Measurements from ENCODE around the gene CEACAM16.
"Not testable (repeated sequence)": the region's sequence is repeated elsewhere in the genome, so short reads cannot be mapped to it uniquely, and the experiment has no call there.

The CEACAM16 gene

DNA sequence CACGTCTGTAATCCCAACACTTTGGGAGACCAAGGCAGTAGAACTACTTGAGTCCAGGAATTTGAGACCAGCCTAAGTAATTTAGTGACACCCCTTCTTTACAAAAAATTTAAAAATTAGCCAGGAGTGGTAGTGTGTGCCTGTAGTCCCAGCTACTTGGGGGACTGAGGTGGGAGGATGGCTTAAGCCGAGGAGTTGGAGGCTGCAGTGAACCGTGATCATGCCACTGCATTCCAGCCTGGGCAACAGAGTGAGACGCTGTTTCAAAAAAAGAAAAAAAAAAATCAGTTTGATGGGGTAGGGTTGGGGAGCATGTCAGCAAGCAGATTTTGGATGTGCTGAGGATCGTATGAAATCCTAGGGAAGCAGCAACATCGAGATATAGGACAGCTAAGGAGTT, 23.4 kb upstream of the CEACAM16 start:
- DNase-seq (ENCODE audit: insufficient read length, low spot score) (no peak), FAIRE-seq (no peak)

- DNase-seq (ENCODE audit: insufficient read length, low spot score), result no peak
- no peak for FAIRE-seq
Observed at GRCh38 chr19:44677019-44677811, 21.7 kb upstream of the CEACAM16 start.

DNA sequence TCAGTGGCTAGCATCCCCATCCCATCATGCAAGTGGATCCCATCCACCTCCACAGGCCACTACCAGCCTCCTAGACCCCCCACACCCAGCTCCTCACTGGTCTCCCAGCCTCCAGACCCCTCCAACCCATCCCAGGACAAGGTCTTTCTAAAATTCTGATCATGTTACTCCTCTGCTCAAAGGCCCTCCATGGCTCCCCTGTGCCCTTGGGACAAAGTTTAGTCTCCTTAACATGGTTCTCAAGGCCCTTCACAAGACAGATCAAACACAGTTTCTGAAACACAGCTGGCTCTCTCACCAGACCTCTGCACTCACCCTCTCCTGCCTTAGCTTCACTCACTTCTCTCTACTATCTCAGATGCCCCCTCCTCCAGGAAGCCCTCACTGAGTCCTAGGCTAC, 18.4 kb upstream of the CEACAM16 start:
- DNase-seq (ENCODE audit: insufficient read length, low spot score) (no peak), FAIRE-seq (no peak)

DNA sequence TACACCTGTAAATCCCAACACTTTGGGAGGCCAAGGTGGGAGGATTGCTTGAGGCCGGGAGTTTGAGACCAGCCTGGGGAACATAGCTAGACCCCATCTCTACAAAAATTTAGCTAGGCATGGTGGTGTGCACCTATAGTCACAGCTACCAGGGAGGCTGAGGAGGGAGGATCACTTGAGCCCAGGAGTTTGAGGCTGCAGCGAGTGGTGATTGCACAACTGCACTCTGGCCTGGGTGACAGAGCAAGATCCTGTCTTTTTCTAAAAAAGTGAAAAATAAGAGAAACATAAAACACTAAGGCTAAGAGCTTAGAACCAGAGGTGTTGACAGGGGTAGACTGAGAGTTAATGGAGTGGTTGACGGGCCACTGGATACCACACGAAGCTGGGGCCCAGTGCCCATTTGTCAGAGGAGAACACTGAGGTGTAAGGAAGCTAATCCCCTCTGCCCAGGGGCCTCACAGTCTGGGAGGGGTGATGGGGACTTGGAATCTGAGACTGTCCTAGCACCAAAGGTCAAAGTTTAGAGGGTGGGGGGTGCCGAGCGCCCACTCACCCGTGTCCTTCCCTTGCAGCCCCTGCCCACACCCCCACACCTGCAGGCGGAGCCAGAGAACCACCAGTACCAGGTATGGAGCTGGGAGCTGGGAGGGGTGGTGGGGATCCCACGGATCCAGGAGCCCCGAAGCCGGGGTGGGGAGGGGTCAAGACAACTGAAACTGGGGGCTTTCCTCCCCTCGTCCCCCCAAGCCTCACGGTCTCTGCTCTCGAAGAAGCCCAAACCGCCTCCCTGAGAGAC, 16.8 kb upstream of the CEACAM16 start:
- DNase-seq (ENCODE audit: insufficient read length, low spot score), result no peak

DNA sequence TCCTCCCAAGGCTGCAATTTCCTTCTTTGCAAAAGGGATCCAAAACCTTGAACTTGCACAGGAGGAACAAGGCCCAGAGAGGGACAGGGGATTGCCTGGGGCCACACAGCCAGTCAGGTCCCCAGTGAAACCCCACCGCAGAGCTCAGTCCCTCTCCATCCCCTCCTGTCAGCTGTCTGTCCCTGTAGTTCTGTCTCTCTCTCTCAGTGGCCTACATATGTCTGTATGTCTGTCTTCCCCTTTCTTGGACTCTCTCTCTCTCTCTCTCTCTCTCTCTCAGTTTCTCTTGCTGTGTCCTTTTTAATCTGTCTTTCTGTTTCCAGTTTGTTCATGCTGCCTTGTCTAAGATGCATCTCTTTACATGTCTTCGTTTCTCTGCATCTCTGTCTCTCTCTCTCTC, 16.1 kb upstream of the CEACAM16 start:
- no peak for DNase-seq (ENCODE audit: insufficient read length, low spot score)
- FAIRE-seq, result no peak

More for the DNA sequence above, 16.8 kb upstream of the CEACAM16 start:
- no peak for FAIRE-seq

- no peak for FAIRE-seq
- DNase-seq (ENCODE audit: insufficient read length, low spot score), result no peak
Observed at GRCh38 chr19:44683434-44684210, 15.3 kb upstream of the CEACAM16 start.

- DNase-seq (ENCODE audit: insufficient read length, low spot score); FAIRE-seq: not testable (repeated sequence)
Observed at GRCh38 chr19:44684396-44684795, 14.6 kb upstream of the CEACAM16 start.

- DNase-seq (ENCODE audit: insufficient read length, low spot score) (no peak), FAIRE-seq (no peak)
Observed at GRCh38 chr19:44684892-44685863, 13.8 kb upstream of the CEACAM16 start.

GRCh38 chr19:44685877-44686276, 13.1 kb upstream of the CEACAM16 start:
- DNase-seq (ENCODE audit: insufficient read length, low spot score) (no peak), FAIRE-seq (no peak)

DNA sequence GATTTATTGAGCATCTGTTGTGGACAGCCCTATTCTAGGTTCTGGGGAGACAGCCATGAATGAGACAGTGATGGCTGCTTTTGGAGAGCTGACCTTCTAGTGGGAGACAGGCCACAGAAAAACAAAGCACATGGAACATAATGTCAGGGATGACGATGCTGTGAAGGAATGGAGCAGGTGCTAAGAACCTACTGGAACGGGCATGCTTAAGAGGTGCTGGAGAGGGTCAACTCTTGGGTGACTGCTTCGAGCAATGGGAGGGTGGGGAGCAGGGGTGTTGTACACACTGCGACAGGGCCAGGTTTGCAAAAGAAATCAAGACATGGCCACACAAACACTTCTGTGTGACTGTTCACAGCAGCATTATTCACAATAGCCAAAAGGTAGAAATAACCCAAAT, 12.1 kb upstream of the CEACAM16 start:
- no peak for FAIRE-seq
- DNase-seq (ENCODE audit: insufficient read length, low spot score), result no peak

DNA sequence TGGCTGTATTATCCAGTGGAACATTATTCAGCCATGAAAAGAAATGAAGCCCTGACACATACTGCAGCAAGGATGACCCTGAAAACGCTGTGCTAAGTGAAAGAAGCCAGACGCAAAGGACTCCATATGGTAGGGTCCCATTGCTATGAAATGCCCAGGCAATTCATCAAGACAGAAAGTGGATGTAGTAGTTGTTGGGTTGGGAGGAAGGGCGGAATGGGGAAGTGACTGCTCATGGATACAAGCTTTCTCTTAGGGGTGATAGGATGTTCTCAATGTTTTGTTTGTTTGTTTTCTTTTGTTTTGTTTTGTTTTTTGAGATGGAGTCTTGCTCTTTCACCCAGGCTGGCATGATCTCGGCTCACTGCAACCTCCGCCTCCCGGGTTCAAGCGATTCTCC, 11.1 kb upstream of the CEACAM16 start:
- FAIRE-seq (no peak), DNase-seq (ENCODE audit: insufficient read length, low spot score) (no peak)

GRCh38 chr19:44689290-44690130, 9.4 kb upstream of the CEACAM16 start:
- FAIRE-seq, result peak; percentile 8

DNA sequence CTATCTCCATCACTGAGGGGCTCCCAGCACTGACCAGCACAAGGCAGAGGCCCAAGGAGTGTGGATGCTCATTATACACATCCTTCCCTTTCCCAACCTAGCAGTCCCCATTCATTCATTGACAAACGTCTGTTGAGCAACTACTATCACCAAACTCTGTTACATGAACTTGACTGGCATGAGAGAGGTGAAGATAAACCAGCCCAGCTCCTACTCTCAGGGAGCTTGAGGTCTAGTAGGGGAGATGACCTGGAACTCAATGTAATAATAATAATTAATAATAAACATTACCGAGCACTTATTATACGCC, 8.9 kb upstream of the CEACAM16 start:
- FAIRE-seq (no peak), DNase-seq (ENCODE audit: insufficient read length, low spot score) (no peak)

More at GRCh38 chr19:44689290-44690130, 9.4 kb upstream of the CEACAM16 start:
- DNase-seq (ENCODE audit: insufficient read length, low spot score), result peak; percentile 53

DNA sequence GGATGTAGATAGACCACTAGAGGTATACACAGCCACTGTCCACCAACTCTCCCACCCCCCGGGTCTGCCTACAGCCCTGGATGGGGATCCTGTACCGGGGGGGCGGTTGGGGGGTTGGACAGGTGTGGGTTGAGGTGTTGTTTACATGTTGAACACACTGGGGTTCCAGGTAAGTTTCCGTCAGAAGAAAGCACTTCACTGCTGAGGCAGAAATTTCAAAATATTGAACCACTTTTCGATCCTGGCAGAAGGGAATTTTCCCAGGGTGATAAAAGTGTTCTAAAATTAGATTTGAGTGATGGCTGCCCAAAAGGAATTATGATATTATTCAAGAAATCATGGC, 6.6 kb upstream of the CEACAM16 start:
- no peak for DNase-seq (ENCODE audit: insufficient read length, low spot score)
- no peak for FAIRE-seq

GRCh38 chr19:44694184-44694579, 4.8 kb upstream of the CEACAM16 start:
- no peak for FAIRE-seq

GRCh38 chr19:44696939-44697669, 1.8 kb upstream of the CEACAM16 start:
- no peak for DNase-seq (ENCODE audit: insufficient read length, low spot score)
- FAIRE-seq, result no peak

More at GRCh38 chr19:44694184-44694579, 4.8 kb upstream of the CEACAM16 start:
- DNase-seq (ENCODE audit: insufficient read length, low spot score), result no peak

DNA sequence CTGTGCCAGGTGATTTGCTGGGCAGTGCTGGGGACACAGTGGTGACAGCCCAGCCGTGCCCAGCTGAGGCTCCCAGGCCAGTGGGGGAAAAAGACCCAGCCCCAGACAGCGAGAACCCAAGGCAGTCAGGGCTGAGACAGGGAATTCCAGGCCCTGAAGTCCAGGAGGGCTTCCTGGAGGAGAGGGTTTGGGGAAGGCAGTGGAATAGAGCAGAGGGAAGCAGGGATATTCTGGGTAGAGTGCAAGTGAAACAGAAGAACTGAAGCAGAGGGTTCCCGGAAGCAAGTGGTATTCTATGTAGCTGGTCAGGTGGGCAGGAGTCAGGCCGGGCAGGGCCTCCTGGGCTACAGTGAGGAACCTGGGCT, 1.3 kb upstream of the CEACAM16 start:
- FAIRE-seq (no peak), DNase-seq (ENCODE audit: insufficient read length, low spot score) (no peak)

GRCh38 chr19:44700547-44700946, 1.6 kb downstream of the CEACAM16 start:
- no peak for FAIRE-seq
- DNase-seq (ENCODE audit: insufficient read length, low spot score), result no peak

DNA sequence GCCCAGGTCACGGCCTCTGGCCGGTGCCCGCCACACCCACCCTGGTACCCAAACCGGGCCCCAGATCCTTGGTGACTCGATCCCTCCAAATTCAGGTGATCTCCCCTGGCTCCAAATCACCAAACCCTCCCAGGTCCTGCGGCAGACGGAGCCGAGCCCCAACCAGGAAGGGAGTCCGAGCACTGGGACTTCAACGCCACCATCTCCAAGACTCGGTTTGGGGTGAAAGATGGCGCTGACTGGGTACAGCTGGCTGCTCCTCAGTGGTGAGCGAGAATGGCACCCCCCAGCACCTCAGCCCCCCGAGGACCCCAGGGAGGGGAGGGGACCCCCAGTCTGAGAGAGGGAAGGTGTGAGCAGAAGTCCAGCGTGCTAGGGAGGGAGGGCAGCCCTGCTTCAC, 2.3 kb downstream of the CEACAM16 start:
- DNase-seq (ENCODE audit: insufficient read length, low spot score) (no peak), FAIRE-seq (no peak)
